GM23248 (cell line): ENCODE measurements around the gene RPS15. TPM values are rescaled to one million over a fixed set of nuclear protein-coding genes. Genes with fewer than 3 reads are reported as not detected.
A peak's percentile ranks its signal among the peaks of the same experiment; 100 is the strongest.

Experiments
- DNase-seq: peaks from one replicate; pipeline ENCODE4 v3.0.0-alpha.2; 2015
- H2AFZ ChIP-seq: fragments of 200-600 bp; sonication (generic); 2 replicates; pipeline ENCODE4 v1.6.1; 2016; ENCODE audit warnings: antibody characterized with exemption
- H3F3A ChIP-seq: fragments of 200-600 bp; sonication (generic); 2 replicates; pipeline ENCODE4 v1.6.1; 2016; ENCODE audit warnings: mild to moderate bottlenecking, antibody characterized with exemption, mixed run types; ENCODE audit not compliant: insufficient read depth
- H3K27ac ChIP-seq: fragments of 200-600 bp; sonication (generic); 2 replicates; pipeline ENCODE4 v1.5.1; 2016; ENCODE audit warnings: mild to moderate bottlenecking
- H3K27me3 ChIP-seq: fragments of 200-600 bp; sonication (generic); replicated peaks from 2 replicates; pipeline ENCODE4 v1.6.1; 2016; ENCODE audit warnings: mild to moderate bottlenecking; ENCODE audit not compliant: insufficient read depth
- H3K36me3 ChIP-seq: fragments of 200-600 bp; sonication (generic); 2 replicates; pipeline ENCODE4 v1.6.1; 2016; ENCODE audit warnings: low read depth, mild to moderate bottlenecking
- H3K4me1 ChIP-seq: fragments of 200-600 bp; sonication (generic); 2 replicates; pipeline ENCODE4 v1.6.1; 2016; ENCODE audit warnings: mild to moderate bottlenecking; ENCODE audit not compliant: insufficient read depth
- H3K4me2 ChIP-seq: fragments of 200-600 bp; sonication (generic); one replicate; pipeline ENCODE4 v1.6.1; 2016; ENCODE audit warnings: mild to moderate bottlenecking; ENCODE audit not compliant: unreplicated experiment
- H3K4me3 ChIP-seq: fragments of 200-600 bp; sonication (generic); 2 replicates; pipeline ENCODE4 v1.5.1; 2016; ENCODE audit warnings: mild to moderate bottlenecking
- H3K79me2 ChIP-seq: fragments of 200-600 bp; sonication (generic); 2 replicates; pipeline ENCODE4 v1.6.1; 2016; ENCODE audit warnings: mild to moderate bottlenecking; ENCODE audit not compliant: insufficient read depth
- H3K9ac ChIP-seq: fragments of 200-600 bp; sonication (generic); 2 replicates; pipeline ENCODE4 v1.6.1; 2016; ENCODE audit warnings: mild to moderate bottlenecking
- H3K9me2 ChIP-seq: fragments of 200-600 bp; sonication (generic); 2 replicates; pipeline ENCODE4 v1.6.1; 2016; ENCODE audit warnings: mixed run types, mild to moderate bottlenecking, moderate library complexity; ENCODE audit not compliant: insufficient read depth
- H3K9me3 ChIP-seq: fragments of 200-600 bp; sonication (generic); one replicate; pipeline ENCODE4 v1.6.1; 2017; ENCODE audit warnings: low read depth
- H4K20me1 ChIP-seq: fragments of 200-600 bp; sonication (generic); 2 replicates; pipeline ENCODE4 v1.6.0; 2016; ENCODE audit not compliant: insufficient read depth
- EZH2 ChIP-seq: fragments of 200-600 bp; sonication (generic); IDR thresholded peaks from 2 replicates; pipeline ENCODE4 v1.6.1; 2018; ENCODE audit warnings: antibody characterized with exemption, mild to moderate bottlenecking; ENCODE audit not compliant: insufficient read depth, poor library complexity, severe bottlenecking
- EZH2phosphoT487 ChIP-seq: fragments of 200-600 bp; sonication (generic); IDR thresholded peaks from 2 replicates; pipeline ENCODE4 v1.6.1; 2018; ENCODE audit warnings: antibody characterized with exemption, moderate library complexity, mild to moderate bottlenecking, low read depth; ENCODE audit not compliant: insufficient read depth
- WGBS, 2 experiments: methylation state at CpG; one replicate each; pipeline ENCODE4 v1.1.6; 2015 to 2017; ENCODE audit warnings: low lambda C conversion rate in 2 of 2, low coverage in 1 of 2; ENCODE audit errors: missing lambda C conversion rate in 2 of 2; 5-methylcytosine and 5-hydroxymethylcytosine counted together
- in situ Hi-C: fragments of 300-500 bp; cut with MboI; formaldehyde crosslinking; loops from 2 replicates; pipeline ENCODE4 v1.15.0; 2020
- polyA plus RNA-seq: library from polyadenylated mRNA; unstranded; fragments of >200 nt; fragmentation: Nextera tagmentation; extraction: Ambion mirVana; gene quantifications from 2 replicates; pipeline ENCODE4 v1.2.1, GENCODE V29; 2016
- total RNA-seq: library from RNA; depleted of rRNA; stranded (reverse); fragments of >200 nt; shearing (Covaris generic); gene quantifications from 2 replicates; pipeline ENCODE4 v1.2.3, GENCODE V29; 2014

RPS15 gene
- total and polyA plus RNA-seq, 2 experiments from 2014 or later = 921 to 1,289 TPM

DNA sequence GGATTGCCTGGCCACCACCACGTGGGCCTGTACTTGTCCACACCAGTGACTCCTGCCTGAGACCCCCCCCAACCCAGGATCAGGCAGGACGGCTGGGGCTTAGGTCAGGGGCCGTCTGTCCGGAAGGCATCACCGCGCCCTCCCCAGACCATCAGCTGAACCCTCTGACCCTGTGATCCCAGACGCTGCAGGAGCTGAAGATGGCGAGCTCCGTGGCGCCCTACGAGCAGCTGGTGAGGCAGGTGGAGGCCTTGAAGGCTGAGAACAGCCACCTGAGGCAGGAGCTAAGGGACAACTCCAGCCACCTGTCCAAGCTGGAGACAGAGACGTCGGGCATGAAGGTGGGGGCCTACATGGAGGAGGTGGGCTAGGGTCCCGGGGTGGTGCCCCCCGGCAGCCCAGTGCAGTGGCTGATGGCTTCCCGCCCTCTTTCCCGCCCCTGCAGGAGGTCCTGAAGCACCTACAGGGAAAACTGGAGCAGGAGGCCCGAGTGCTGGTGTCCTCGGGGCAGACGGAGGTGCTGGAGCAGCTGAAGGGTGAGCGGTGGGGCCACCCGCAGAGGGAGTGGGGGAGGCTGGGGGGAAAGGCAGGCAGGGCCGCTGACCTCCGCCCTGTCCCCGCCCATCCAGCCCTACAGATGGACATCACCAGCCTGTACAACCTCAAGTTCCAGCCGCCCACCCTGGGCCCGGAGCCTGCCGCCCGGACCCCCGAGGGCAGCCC, 14.8 kb downstream of the RPS15 start:
- H3K9ac ChIP-seq = no peak overlapping the region
- H3K9me2 ChIP-seq = no peaks in the 10 kb centered on the region
- in situ Hi-C loops = no loop called here
- no peak overlapping the region for H3K27ac ChIP-seq
- H3F3A ChIP-seq = peaks cover 12% of the 10 kb centered on the region; the same call in 1 of the 2 replicates
- H3K27me3 ChIP-seq = peaks cover 29% of the 10 kb centered on the region
- TF ChIP-seq EZH2phosphoT487 (no peak), EZH2 (no peak)
- H3K9me3 ChIP-seq = no peaks in the 10 kb centered on the region
- H3K36me3 ChIP-seq = no peaks in the 10 kb centered on the region
- no peaks in the 10 kb centered on the region for H3K4me1 ChIP-seq
- 43 to 61% methylated on average over 20 to 29 of the region's 30 CpGs for WGBS, 2 experiments
- H3K4me3 ChIP-seq = no peak overlapping the region
- DNase-seq = no peak
- no peak overlapping the region for H2AFZ ChIP-seq
- no peak overlapping the region for H3K4me2 ChIP-seq
- H3K79me2 ChIP-seq = no peaks in the 10 kb centered on the region
- H4K20me1 ChIP-seq = no peaks in the 10 kb centered on the region

DNA sequence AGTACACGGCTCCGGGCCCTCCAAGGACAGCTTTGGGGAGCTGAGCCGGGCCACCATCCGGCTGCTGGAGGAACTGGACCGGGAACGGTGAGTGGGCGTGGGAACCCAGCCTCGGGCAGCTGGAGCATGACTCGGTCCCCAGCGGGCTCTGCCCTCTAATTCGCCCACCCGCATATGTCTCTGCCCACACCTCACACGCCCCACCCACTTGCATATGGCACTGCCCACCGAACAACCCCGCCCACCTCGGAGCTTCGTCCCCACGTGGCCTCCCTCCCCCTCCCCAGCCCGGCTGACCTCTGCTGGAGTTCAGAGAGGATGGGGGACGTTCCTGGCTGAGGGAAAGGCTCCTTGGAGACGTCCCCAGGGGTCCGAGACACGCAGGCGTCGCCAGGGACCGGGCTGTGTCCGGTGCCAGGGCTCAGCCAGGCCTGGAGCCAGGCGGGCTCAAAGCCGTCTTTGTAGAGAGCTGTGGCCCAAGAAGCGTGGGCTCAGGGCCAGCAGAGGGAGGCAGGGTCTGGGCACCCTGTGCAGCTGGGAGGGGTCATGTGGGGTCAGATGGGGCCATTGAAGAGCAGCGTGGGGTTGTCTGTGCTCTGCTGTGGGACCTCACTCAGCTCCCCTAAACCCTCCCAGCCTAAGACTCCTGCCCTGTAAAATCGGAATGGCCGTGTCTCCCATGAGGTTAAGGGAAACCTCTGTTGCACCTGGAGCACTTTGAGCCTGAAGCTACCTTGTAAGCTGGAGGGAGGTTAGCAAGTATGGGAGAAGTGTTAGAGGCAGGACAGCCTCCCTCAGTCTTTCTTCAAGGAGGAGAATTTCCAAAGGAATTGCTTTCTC, 15.5 kb downstream of the RPS15 start:
- peak; percentile 87 for DNase-seq
- Histone ChIP-seq H3K27ac (no peak overlapping the region), H3K4me2 (no peak overlapping the region), H3K79me2 (no peaks in the 10 kb centered on the region), H3K9ac (no peak overlapping the region), H3K4me3 (no peak overlapping the region), H3K9me2 (no peaks in the 10 kb centered on the region), H3K36me3 (no peaks in the 10 kb centered on the region), H3K27me3 (peaks cover 29% of the 10 kb centered on the region), H3F3A (peaks cover 11% of the 10 kb centered on the region; the same call in 1 of the 2 replicates), H3K9me3 (no peaks in the 10 kb centered on the region), H4K20me1 (no peaks in the 10 kb centered on the region), H2AFZ (no peak overlapping the region), H3K4me1 (no peaks in the 10 kb centered on the region)
- in situ Hi-C loops = no loop called here
- no peak for TF ChIP-seq EZH2
- TF ChIP-seq EZH2phosphoT487 = no peak
- WGBS, 2 experiments = 12 to 14% methylated on average over 22 to 32 of the region's 33 CpGs

DNA sequence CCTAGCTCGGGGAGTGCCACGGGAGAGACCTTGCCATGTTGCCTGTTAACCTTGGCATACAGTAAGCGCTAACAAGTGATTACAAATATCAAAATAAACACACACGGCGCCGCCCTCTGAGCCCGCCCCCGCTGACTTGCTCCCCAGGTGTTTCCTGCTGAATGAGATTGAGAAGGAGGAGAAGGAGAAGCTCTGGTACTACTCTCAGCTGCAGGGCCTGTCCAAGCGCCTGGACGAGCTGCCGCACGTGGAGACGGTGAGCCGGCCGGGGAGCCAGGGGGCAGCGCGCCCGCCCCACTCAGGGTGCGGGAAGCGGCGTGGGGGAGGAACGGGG, 16.8 kb downstream of the RPS15 start:
- WGBS, 2 experiments = 5 to 6% methylated on average over 14 to 19 of the region's 22 CpGs
- Histone ChIP-seq H3F3A (peaks cover 5% of the 10 kb centered on the region; the same call in 1 of the 2 replicates), H3K79me2 (no peaks in the 10 kb centered on the region), H3K9me3 (no peaks in the 10 kb centered on the region), H3K9ac (no peak overlapping the region), H3K4me3 (no peak overlapping the region), H2AFZ (no peak overlapping the region), H3K27me3 (peaks cover 20% of the 10 kb centered on the region), H3K4me1 (no peaks in the 10 kb centered on the region), H4K20me1 (no peaks in the 10 kb centered on the region), H3K9me2 (no peaks in the 10 kb centered on the region), H3K27ac (no peak overlapping the region), H3K36me3 (no peaks in the 10 kb centered on the region), H3K4me2 (no peak overlapping the region)
- TF ChIP-seq EZH2 (no peak), EZH2phosphoT487 (no peak)
- in situ Hi-C loops = no loop called here
- no peak for DNase-seq

DNA sequence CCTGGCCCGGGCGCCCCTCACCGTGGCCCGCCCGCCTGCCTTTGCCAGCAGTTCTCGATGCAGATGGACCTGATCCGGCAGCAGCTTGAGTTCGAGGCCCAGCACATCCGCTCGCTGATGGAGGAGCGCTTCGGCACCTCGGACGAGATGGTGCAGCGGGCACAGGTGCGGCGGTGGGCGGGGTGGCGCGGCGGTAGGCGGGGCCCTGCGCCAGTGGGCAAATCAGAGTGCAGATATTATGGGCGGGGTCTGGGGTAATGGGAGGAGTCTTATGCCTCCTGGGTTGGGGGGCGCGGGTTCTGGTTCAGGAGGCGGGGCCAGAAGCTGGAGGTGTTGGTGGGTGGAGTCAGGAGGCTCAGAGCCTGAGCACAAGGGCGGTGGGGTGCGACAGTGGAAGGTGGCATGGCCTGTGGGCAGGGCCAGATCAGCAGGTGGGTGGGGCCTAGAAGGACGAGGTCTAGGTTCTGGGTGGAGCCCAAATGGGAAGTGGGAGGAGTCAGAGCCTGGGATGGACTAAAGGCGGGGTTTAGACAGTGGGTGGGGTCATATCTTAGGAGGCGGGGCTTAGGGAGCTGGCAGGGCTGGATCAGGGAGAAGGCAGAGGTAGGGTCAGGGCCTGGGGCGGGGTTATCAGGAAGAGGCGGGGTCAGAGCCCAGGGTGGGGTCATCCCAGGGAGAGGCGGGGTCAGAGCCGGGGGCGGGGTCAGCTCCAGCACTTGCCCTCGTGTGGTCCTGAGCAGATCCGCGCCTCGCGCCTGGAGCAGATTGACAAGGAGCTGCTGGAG, 17.3 kb downstream of the RPS15 start:
- WGBS, 2 experiments = 3 to 5% methylated on average over 23 to 41 of the region's 42 CpGs
- TF ChIP-seq EZH2 (no peak), EZH2phosphoT487 (no peak)
- in situ Hi-C loops = no loop called here
- Histone ChIP-seq H3K36me3 (no peaks in the 10 kb centered on the region), H3K27ac (no peak overlapping the region), H3K9me3 (no peaks in the 10 kb centered on the region), H3F3A (peaks cover 5% of the 10 kb centered on the region; the same call in 1 of the 2 replicates), H3K9me2 (no peaks in the 10 kb centered on the region), H3K4me3 (no peak overlapping the region), H3K79me2 (no peaks in the 10 kb centered on the region), H3K4me2 (no peak overlapping the region), H3K27me3 (peaks cover 15% of the 10 kb centered on the region), H3K4me1 (no peaks in the 10 kb centered on the region), H2AFZ (no peak overlapping the region), H3K9ac (no peak overlapping the region), H4K20me1 (no peaks in the 10 kb centered on the region)
- DNase-seq = peak; percentile 77
